Tibial nerve (tissue), 4 donors: Measurements from ENCODE around the gene SDK1.

Experiments used
- EP300 ChIP-seq, 2 donors: sonication (generic); formaldehyde crosslinking; IDR thresholded peaks; one replicate each; pipeline ENCODE4 v1.6.1; 2017; ENCODE audit warnings: antibody characterized with exemption in 2 of 2, mild to moderate bottlenecking in 1 of 2
- TF ChIP-seq, protein P1 (sequence below), 5 experiments: fragments of 200-600 bp in 3 of 5; fragments of 450-650 bp in 2 of 5; sonication (generic) in 3 of 5; IDR thresholded peaks; one replicate each; pipeline ENCODE4 v1.5.1; 2016 to 2019; ENCODE audit warnings: antibody characterized with exemption in 5 of 5, mild to moderate bottlenecking in 3 of 5, moderate library complexity in 2 of 5

DNA sequence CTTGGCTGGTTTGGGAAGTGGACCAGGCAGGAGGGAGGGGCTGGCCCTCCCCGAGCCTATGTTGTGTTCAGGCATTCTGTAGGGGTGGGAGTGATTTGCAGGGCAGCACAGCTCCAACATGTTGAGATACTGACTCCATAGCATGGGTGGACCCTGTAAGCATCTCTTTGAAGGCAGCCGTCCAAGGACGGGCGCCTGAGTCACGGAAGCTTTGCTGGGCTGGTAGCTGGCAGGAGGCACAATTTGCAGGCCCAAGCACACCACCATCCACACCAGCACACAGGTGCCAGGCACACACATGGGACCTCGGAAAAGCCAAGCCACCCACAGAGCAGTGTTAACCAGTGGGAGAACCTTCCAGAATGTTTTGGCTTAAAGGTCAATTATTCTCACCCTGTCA lies 875.9 kb downstream of the SDK1 start:
- TF ChIP-seq, protein P1, sequence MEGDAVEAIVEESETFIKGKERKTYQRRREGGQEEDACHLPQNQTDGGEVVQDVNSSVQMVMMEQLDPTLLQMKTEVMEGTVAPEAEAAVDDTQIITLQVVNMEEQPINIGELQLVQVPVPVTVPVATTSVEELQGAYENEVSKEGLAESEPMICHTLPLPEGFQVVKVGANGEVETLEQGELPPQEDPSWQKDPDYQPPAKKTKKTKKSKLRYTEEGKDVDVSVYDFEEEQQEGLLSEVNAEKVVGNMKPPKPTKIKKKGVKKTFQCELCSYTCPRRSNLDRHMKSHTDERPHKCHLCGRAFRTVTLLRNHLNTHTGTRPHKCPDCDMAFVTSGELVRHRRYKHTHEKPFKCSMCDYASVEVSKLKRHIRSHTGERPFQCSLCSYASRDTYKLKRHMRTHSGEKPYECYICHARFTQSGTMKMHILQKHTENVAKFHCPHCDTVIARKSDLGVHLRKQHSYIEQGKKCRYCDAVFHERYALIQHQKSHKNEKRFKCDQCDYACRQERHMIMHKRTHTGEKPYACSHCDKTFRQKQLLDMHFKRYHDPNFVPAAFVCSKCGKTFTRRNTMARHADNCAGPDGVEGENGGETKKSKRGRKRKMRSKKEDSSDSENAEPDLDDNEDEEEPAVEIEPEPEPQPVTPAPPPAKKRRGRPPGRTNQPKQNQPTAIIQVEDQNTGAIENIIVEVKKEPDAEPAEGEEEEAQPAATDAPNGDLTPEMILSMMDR (IDR thresholded peaks at IDR 0.05), result no peak
- no peak for TF ChIP-seq EP300 (IDR thresholded peaks at IDR 0.05)
